ENCODE data around the gene GABRG3. TPM values are rescaled to one million over a fixed set of nuclear protein-coding genes. Genes with fewer than 3 reads are reported as not detected.

The GABRG3 gene
- total RNA-seq, 1 donor from 2014 or later, result not detected

- H3K36me3 ChIP-seq (ENCODE audit: control insufficient read depth, insufficient read depth, low read length), result no peaks in the 10 kb centered on the region
- DNase-seq (ENCODE audit: low read depth), result no peak
- no peak for TF ChIP-seq CTCF (IDR thresholded peaks at IDR 0.05; ENCODE audit: insufficient read depth, low read length, severe bottlenecking)
- FAIRE-seq, result no peak
- H3K4me3 ChIP-seq (ENCODE audit: low read depth, low read length), result no peak overlapping the region
- no peaks in the 10 kb centered on the region for H3K27me3 ChIP-seq (ENCODE audit: control insufficient read depth, insufficient read depth, low read length)
Observed at GRCh38 chr15:27438403-27439375, 467.7 kb downstream of the GABRG3 start.

GRCh38 chr15:27441120-27441519 is 470.1 kb downstream of the GABRG3 start:
- FAIRE-seq, result no peak
- Histone ChIP-seq H3K27me3 (ENCODE audit: control insufficient read depth, insufficient read depth, low read length) (no peaks in the 10 kb centered on the region), H3K36me3 (ENCODE audit: control insufficient read depth, insufficient read depth, low read length) (no peaks in the 10 kb centered on the region), H3K4me3 (ENCODE audit: low read depth, low read length) (no peak overlapping the region)
- no peak for TF ChIP-seq CTCF (IDR thresholded peaks at IDR 0.05; ENCODE audit: insufficient read depth, low read length, severe bottlenecking)
- DNase-seq (ENCODE audit: low read depth), result no peak

- Histone ChIP-seq H3K27me3 (ENCODE audit: control insufficient read depth, insufficient read depth, low read length) (no peaks in the 10 kb centered on the region), H3K4me3 (ENCODE audit: low read depth, low read length) (no peak overlapping the region), H3K36me3 (ENCODE audit: control insufficient read depth, insufficient read depth, low read length) (no peaks in the 10 kb centered on the region)
- DNase-seq (ENCODE audit: low read depth) (no peak), FAIRE-seq (no peak)
- no peak for TF ChIP-seq CTCF (IDR thresholded peaks at IDR 0.05; ENCODE audit: insufficient read depth, low read length, severe bottlenecking)
Observed at GRCh38 chr15:27448234-27448633, 477.3 kb downstream of the GABRG3 start.

GRCh38 chr15:27448986-27449385 is 478.0 kb downstream of the GABRG3 start:
- FAIRE-seq, result no peak
- Histone ChIP-seq H3K4me3 (ENCODE audit: low read depth, low read length) (no peak overlapping the region), H3K27me3 (ENCODE audit: control insufficient read depth, insufficient read depth, low read length) (no peaks in the 10 kb centered on the region), H3K36me3 (ENCODE audit: control insufficient read depth, insufficient read depth, low read length) (no peaks in the 10 kb centered on the region)
- no peak for TF ChIP-seq CTCF (IDR thresholded peaks at IDR 0.05; ENCODE audit: insufficient read depth, low read length, severe bottlenecking)
- DNase-seq (ENCODE audit: low read depth), result peak; percentile 87

- H3K4me3 ChIP-seq (ENCODE audit: low read depth, low read length), result no peak overlapping the region
- TF ChIP-seq CTCF (IDR thresholded peaks at IDR 0.05; ENCODE audit: insufficient read depth, low read length, severe bottlenecking), result no peak
- no peaks in the 10 kb centered on the region for H3K27me3 ChIP-seq (ENCODE audit: control insufficient read depth, insufficient read depth, low read length)
- FAIRE-seq (peak; percentile 7), DNase-seq (ENCODE audit: low read depth) (peak; percentile 70)
- no peaks in the 10 kb centered on the region for H3K36me3 ChIP-seq (ENCODE audit: control insufficient read depth, insufficient read depth, low read length)
Observed at GRCh38 chr15:27449941-27450340, 479.0 kb downstream of the GABRG3 start.
